ENCODE measurements around the gene RPL35.

GRCh38 chr9:124887832-124888231, 26.1 kb upstream of the RPL35 start:
- TF ChIP-seq CTCF (optimal IDR thresholded peaks at IDR 0.05 in 1 of 3, IDR thresholded peaks at IDR 0.05 in 1 of 3, conservative IDR thresholded peaks at IDR 0.05 in 1 of 3; ENCODE audit: extremely low read depth in 1 of 3, insufficient read depth in 2 of 3, low read length in 3 of 3): no peak
- no peak for TF ChIP-seq EZH2 (IDR thresholded peaks at IDR 0.05; ENCODE audit: low read length)
